Measurements from ENCODE around the gene AADAT. TPM values are rescaled to one million over a fixed set of nuclear protein-coding genes. Genes with fewer than 3 reads are reported as not detected.

Gene AADAT
- total and polyA plus RNA-seq, 2 of the 8 experiments (the other 6 are each of a cell fraction or from before 2014, with no cell fraction given), result 6.1 to 7.7 TPM

GRCh38 chr4:170051402-170051801 is 38.4 kb downstream of the AADAT start:
- H3K27me3 ChIP-seq (replicated peaks in 1 of 4; ENCODE audit: control insufficient read depth in 3 of 4, extremely low read depth in 1 of 4, insufficient read depth in 3 of 4, low read length in 3 of 4), result no peaks in the 10 kb centered on the region
- H3K79me2 ChIP-seq (ENCODE audit: control insufficient read depth in 1 of 2, insufficient read depth in 2 of 2, low read length in 2 of 2), result no peaks in the 10 kb centered on the region
- no peak overlapping the region for H2BK12ac ChIP-seq (ENCODE audit: low read depth, low read length)
- no peak overlapping the region for H3K4me2 ChIP-seq (ENCODE audit: insufficient read depth in 1 of 2, low read depth in 2 of 2, low read length in 2 of 2)
- no peak overlapping the region for H2AK5ac ChIP-seq (ENCODE audit: low read depth, low read length)
- H4K5ac ChIP-seq (ENCODE audit: insufficient read length, low read depth, low read length), result no peak overlapping the region
- no peak overlapping the region for H3K56ac ChIP-seq (replicated peaks; ENCODE audit: insufficient read length, low read depth, low read length)
- no peak overlapping the region for H2BK20ac ChIP-seq (ENCODE audit: low read length)
- no peak overlapping the region for H2BK120ac ChIP-seq (replicated peaks; ENCODE audit: low read depth, low read length)
- POLR2A ChIA-PET (ENCODE audit: partially characterized antibody), result no interaction called here
- H4K8ac ChIP-seq (ENCODE audit: extremely low read depth, insufficient read depth, low read length), result no peak overlapping the region
- no peaks in the 10 kb centered on the region for H4K20me1 ChIP-seq (replicated peaks in 1 of 2; ENCODE audit: control insufficient read depth in 1 of 2, insufficient read depth in 2 of 2, low read length in 2 of 2)
- no peak overlapping the region for H3K18ac ChIP-seq (ENCODE audit: extremely low read depth, low read length)
- DNase-seq (ENCODE audit: low read depth in 1 of 2, low spot score in 2 of 2) (no peak), FAIRE-seq (no peak)
- H3K36me3 ChIP-seq (ENCODE audit: control insufficient read depth in 2 of 4, insufficient read depth in 4 of 4, low read length in 3 of 4), result no peaks in the 10 kb centered on the region
- no peak overlapping the region for H2BK5ac ChIP-seq (ENCODE audit: low read depth, low read length)
- no peak overlapping the region for H3K23ac ChIP-seq (ENCODE audit: insufficient read length)
- no peaks in the 10 kb centered on the region for H3K9me3 ChIP-seq (ENCODE audit: insufficient read depth in 2 of 2, low read depth in 1 of 2, low read length in 1 of 2)
- H3K4me3 ChIP-seq (ENCODE audit: extremely low read depth in 1 of 4, insufficient read depth in 2 of 4, low read depth in 3 of 4, low read length in 4 of 4), result no peak overlapping the region
- H3K4ac ChIP-seq (replicated peaks; ENCODE audit: insufficient read length, low read depth, low read length), result no peak overlapping the region
- no peak overlapping the region for H2AFZ ChIP-seq (ENCODE audit: low read length)
- H3K23me2 ChIP-seq (ENCODE audit: low read depth, low read length), result no peaks in the 10 kb centered on the region
- H2BK15ac ChIP-seq (ENCODE audit: low read length), result no peak overlapping the region
- CTCF ChIA-PET (ENCODE audit: partially characterized antibody), result interaction anchor here (1.4 to 5.5 kb wide), 2 partner anchors 36 to 239 kb away, joined by 3 to 94 read pairs; no protein-coding TSS in a partner anchor
- H3K14ac ChIP-seq (ENCODE audit: insufficient read length), result no peak overlapping the region
- TF ChIP-seq NRF1 (IDR thresholded peaks at IDR 0.05; ENCODE audit: low read depth, low read length), result no peak
- TF ChIP-seq ATF2 (IDR thresholded peaks at IDR 0.05; ENCODE audit: low read length), result no peak
- TF ChIP-seq EGR1 (IDR thresholded peaks at IDR 0.05; ENCODE audit: borderline replicate concordance, low read depth, low read length), result no peak
- TF ChIP-seq RFX5 (IDR thresholded peaks at IDR 0.05; ENCODE audit: borderline replicate concordance, low read depth, low read length), result no peak
- no peak for TF ChIP-seq CTCF (IDR thresholded peaks at IDR 0.05; ENCODE audit: control extremely low read depth in 1 of 3, insufficient read depth in 1 of 3, low read depth in 1 of 3, low read length in 3 of 3)
- TF ChIP-seq ASH2L (IDR thresholded peaks at IDR 0.05; ENCODE audit: low read length), result no peak
- no peak for TF ChIP-seq RNF2 (IDR thresholded peaks at IDR 0.05; ENCODE audit: borderline replicate concordance, low read depth, low read length, missing control alignments, poor library complexity, severe bottlenecking)
- 89% methylated on average over 2 of the region's 2 CpGs; no CpG with 5 or more reads in 1 of the 2 experiments for WGBS, 2 experiments (ENCODE audit: extremely low coverage in 1 of 2, insufficient coverage in 1 of 2, insufficient read length in 1 of 2, insufficient replicate concordance in 2 of 2, low coverage in 1 of 2, low lambda C conversion rate in 2 of 2, missing lambda C conversion rate in 1 of 2)
- H3K4me1 ChIP-seq (replicated peaks in 1 of 4; ENCODE audit: control insufficient read depth in 3 of 4, insufficient read depth in 4 of 4, low read length in 3 of 4), result no peaks in the 10 kb centered on the region
- H4K91ac ChIP-seq (replicated peaks; ENCODE audit: insufficient read length, low read length), result no peak overlapping the region
- H3K27ac ChIP-seq (ENCODE audit: low read depth, low read length), result no peak overlapping the region
- no peaks in the 10 kb centered on the region for H3K79me1 ChIP-seq (ENCODE audit: low read depth, low read length)
- no peak overlapping the region for H3K9ac ChIP-seq (replicated peaks in 1 of 4; ENCODE audit: extremely low read depth in 1 of 4, low read depth in 3 of 4, low read length in 3 of 4)

Measured in H1 (cell line).